NCI-H1930 (cell line): ENCODE data around the gene IRF6.

Experiments used
- DNase-seq, 2 experiments: peaks; one replicate each; lab custom pipeline; 2025; lab: John Stamatoyannopoulos, UW

IRF6 gene

DNA sequence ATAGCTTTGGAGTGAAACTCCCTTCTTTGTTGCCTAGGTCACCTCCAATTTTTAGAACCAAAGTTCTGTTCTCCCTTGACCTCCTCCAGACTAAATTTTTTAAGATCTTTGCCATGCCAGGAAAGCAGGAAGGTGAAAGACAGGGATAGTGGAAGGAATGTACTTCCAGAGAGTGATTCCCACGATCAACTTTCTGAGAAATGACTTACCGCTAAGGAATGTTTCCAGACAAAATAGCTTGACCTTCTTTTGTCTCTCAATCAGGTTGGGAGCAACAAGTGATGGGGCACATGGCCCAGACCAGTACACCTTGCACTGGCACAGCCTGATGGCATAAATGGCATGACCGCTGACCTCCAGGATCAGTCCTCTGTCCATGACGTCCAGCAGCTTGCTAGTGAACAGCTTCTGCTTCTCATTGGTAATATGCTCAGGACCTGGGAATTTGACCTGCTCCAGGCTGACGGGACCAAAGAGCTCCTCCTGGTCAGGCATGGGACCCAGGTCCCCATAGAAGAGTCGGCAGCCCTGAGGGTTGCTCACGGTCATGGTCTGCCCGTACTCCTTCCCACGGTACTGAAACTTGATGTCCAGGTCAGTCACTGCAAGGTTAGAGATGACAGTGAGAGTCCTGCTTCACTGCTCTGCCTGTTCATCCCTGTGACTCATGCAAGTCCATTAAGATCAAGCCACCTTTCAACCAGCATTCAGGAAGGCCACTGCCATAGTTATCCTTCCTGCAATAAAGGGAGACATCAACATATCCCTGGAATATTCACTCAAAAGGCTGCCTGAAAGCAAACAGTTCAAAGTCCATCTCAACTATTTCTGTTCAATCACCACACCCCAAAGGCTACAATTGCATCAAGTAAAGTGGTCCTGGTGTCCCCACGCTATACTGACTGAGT, 15.4 kb downstream of the IRF6 start:
- DNase-seq: no peak

- no peak for DNase-seq
These were observed 16.7 kb downstream of the IRF6 start for GRCh38 chr1:209789245-209789644.

GRCh38 chr1:209787551-209787950, 18.4 kb downstream of the IRF6 start:
- DNase-seq: no peak

- no peak for DNase-seq
These were observed 19.8 kb downstream of the IRF6 start for GRCh38 chr1:209786146-209786545.

- no peak for DNase-seq
These were observed 20.4 kb downstream of the IRF6 start for GRCh38 chr1:209785592-209785991.

GRCh38 chr1:209784265-209785169, 21.4 kb downstream of the IRF6 start, which contains the start of gene C1orf74:
C1orf74 (minus strand) TSS chr1:209784559; CDS start chr1:209783634, 925 bp downstream.
- peak; percentile 95 to 99 for DNase-seq

DNA sequence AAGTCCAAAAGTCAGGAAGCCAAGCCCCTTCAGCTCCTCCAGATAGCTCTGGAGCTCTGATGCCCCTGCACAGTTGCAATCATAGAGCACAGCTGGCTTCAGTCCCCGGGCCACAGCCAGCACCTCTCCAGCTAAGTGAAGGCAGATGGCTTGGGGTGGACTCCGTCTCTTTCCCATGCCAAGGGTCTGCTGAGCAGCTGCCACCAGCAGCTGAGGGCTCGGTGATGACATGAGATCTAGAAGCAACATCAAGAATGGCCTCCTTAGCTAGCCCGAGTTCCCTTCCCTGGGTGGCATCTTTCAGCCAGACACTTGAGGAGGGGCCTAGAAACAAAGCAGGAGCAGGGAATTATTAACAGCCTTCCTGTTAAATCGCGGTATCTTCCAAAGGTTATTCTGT, 22.6 kb downstream of the IRF6 start:
- no peak for DNase-seq

- no peak for DNase-seq
These were observed 25.7 kb downstream of the IRF6 start for GRCh38 chr1:209780268-209780667.

- DNase-seq: no peak
These were observed 27.8 kb downstream of the IRF6 start for GRCh38 chr1:209778102-209778501.

GRCh38 chr1:209777587-209777986, 28.4 kb downstream of the IRF6 start:
- no peak for DNase-seq

GRCh38 chr1:209775678-209776077, 30.3 kb downstream of the IRF6 start:
- DNase-seq: no peak

GRCh38 chr1:209774592-209774991, 31.4 kb downstream of the IRF6 start:
- no peak for DNase-seq

DNA sequence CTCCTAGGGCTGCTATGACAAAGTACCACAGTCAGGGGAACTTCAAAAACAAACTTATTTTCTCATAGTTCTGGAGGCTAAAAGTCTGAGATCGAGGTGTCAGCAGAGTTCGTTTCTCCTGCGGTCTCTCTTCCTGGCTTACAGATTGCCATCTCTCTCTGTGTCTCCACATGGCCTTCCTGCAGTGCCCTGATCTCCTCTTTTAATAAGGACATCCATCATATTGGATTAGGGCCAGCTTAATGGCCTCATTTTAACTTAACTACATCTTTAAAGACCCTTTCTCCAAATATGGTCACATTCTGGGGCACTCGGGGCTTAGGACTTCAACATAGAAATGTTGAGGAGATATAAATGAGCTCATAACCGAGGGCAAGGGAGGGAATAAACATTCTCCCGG, 33.8 kb downstream of the IRF6 start:
- no peak for DNase-seq

- DNase-seq: no peak
These were observed 35.1 kb downstream of the IRF6 start for GRCh38 chr1:209770636-209771415.

DNA sequence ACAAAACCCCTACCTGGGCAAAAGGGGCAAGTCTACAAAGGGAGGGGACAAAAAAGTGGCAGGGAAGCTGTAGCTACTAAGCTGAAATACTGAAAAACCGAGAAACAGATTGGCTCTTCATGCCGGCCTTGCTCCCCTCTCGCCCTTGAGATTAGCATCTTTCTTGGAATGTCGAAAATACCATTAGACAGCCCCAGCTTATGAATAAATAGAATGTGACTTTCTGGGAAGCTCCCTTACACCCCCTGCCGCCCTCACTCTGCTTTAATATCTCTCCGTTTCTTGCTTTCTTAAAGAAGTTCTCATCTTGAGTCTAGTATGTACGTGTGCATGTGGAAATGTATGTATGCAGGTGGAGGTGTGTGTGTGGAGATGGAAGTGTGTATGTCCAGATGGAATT, 36.0 kb downstream of the IRF6 start:
- DNase-seq: no peak

DNA sequence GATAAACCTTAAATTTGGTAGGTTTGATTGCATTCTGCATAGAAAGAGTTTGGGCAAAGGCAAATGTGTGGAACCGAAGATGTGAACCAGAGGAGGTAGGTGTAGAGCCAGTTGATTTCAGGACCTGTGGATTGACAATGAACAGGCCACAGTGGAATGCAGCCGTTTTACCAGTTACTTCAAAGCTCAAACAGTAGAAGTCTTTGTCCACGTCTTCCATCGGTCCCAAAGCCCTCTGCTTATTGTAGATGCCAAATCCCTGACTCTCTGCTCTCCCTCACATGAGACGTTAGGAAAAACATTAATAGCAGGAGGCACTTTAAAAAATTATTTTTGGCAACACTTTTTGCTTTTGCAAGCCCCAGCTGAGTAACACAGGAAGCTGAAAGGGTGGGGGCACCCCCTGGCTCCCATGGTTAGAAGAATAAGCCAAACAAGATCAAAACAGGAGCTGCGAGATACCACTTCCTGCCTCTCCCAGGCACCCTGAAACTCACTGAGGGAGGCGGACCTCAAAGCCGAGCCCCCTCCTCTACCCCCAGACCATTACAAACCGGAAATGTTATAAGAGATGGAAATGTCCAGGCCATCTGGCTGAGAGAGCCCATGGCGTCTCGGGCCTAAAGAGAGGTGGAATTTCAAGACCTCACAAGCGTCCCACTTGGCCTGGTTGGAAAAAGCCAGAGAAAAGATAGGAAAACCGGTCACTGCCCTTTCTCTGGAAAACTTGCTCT, 36.6 kb downstream of the IRF6 start:
- DNase-seq: no peak

GRCh38 chr1:209768354-209768774, 37.6 kb downstream of the IRF6 start:
- no peak for DNase-seq

DNA sequence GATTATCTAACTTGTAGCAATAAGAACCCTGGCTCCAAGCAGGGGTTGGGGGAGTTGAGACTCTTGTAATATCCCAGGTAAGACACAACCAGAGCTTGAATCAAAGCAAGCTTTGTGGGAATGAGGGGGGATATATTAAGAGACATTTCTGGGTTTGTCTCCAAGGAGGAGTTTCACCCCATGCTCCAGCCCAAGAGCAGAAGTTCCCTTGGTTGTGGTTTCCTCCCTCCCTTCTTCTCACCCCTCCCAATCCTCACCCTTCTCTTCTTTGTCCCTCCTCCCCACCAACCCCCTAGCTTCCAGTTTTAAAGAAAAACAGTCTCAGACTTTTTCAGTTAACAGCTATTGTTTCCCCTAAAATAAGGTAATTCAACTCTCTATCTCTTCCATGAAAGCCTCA, 38.2 kb downstream of the IRF6 start:
- DNase-seq: no peak

- DNase-seq: no peak
These were observed 38.8 kb downstream of the IRF6 start for GRCh38 chr1:209767096-209767495.

DNA sequence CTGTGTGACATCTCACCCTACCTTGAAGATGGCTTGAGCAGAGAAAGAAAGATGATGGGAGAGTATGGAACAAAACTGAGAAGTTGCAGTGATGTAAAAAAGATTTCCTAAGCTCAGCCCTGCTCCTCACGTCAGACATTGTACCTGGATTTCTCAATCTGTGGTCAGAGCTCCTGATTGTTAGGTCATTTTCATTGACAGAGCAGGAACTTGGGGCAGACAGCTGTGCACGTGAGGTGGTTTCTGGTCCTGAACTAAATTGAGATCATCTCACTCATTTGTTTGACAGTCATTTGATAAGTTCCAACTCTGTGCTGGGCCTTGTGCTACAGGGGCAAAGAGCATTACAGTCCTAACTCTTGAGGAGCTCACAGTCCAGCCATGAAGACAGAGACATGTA, 39.9 kb downstream of the IRF6 start:
- DNase-seq: no peak

DNA sequence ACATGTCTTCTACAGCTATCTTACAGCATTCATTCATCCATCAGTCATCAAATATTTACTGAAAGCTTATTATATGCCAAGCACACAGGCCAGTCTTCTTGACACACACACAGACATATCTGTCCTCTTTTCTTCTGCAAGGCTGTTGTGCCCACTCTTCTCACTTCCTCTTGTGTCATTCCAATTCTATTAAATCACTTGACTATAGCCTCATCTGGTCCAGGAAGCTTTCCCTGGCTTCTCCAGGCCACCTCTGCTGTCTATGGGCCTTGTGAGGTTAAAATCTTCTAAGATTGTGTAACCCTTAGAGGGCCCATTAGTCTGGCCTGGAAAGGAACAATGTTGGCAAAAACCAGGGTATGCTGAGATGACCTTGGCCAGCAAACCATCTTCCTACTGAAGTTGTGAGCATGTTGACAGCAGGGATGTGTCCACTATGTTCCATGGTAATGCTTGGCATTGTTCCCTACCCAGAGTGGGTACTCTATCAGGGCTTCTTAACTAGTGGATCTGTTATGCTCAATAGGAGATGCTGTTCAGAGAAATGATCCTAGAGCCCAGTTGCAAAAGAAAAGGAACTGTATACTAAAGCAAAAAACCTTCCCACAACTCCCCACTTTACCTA, 44.8 kb downstream of the IRF6 start:
- no peak for DNase-seq
